ENCODE measurements around the gene RAB44.

The RAB44 gene

DNA sequence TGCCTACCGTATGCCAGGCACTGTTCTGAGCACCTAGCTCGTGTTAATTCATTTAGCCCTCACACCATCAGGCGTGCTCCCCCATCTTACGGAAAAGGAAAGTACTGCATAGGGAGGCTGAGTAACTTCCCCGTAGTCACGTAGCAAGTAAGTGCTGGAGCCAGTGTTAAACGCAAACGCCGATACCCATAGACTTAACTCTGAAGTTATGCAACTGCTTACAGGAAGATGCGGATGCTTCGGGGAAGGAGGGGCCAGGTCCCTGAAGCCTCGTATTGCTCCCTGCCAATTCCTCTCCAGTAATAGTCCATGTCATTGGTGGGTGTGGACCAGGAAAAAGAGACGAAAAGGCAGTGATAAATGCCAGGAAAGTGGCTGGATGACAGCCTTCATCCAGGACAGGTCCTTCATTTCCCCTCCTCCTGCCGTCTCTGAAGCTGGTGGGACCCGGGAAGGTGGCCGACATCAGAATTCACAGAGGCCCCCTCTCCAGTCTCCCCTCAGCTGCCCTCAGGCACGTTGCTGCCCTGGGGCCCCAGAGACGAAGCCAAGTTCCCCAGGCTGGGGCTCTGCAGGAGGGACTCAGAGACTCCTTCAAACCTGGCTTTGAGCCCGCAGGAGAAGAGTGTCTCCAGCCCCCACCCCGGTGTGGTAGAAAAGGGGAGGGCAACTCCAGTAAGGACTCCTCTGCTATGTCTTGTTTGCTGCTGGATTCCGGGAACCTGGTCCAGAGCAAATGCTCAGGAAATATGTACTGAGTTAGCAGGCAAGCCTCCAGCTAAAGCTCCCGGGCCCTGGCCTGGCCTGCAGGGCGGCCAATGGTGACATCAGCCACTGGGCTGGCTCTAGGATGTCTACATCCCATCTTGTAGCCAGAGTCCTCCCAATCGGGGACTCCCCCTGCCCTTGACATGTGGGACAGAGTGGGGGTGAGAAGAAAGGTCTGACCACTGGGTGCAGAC, 37.8 kb downstream of the RAB44 start:
- no peak for DNase-seq

DNA sequence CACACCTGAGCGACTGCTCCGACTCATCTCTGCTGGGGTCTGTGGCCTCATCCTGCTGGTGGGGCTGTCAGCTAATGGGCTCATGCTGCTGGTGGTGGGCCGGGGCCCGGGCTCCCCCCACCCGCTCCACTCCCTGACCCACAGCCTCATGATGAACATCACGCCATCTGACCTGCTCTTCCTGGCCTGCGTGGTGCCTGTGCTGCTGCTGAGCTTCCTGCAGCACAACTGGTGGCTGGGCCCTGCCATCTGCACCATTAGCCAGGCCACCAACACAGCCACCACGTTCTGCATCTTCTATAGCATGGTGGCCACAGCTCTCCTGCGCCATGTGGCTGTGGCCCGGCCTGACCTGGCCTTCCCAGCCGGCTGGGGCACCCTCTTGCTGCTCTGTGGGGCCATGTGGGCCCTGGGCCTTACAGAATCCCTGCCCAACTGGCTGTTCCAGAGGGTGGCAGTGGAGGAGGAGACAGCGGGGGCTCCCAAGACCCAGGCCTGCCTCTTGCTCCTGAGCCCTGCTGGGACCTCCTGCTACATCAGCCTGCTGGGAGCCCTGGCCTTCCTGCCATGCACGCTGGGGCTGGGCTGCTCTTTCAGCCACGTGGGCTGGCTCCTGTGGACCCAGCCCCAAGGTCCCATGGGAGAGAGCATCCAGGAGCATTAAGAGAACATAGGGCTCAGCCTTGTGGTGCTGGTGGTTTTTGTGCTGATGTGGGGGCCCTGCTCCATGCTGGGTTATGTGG, 39.6 kb downstream of the RAB44 start:
- no peak for DNase-seq

DNA sequence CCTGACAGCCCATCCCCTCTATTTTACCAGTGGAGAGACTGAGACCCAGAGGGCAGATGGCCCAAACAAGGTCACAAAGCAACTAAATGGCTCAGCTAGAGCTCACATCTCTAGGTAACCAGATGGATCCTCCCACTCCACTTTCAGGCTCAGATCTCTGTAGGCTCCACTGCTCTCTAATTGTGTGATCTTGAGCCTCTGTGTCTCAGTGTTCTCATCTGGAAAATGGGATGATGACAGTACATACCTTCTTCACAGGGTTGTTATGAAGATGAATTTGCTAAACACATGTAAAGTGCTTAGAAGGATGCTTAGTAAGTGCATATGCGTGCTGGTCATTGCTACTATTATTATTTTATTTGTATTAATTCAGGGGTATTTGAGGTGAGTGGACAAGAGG, 40.5 kb downstream of the RAB44 start:
- DNase-seq = no peak

DNA sequence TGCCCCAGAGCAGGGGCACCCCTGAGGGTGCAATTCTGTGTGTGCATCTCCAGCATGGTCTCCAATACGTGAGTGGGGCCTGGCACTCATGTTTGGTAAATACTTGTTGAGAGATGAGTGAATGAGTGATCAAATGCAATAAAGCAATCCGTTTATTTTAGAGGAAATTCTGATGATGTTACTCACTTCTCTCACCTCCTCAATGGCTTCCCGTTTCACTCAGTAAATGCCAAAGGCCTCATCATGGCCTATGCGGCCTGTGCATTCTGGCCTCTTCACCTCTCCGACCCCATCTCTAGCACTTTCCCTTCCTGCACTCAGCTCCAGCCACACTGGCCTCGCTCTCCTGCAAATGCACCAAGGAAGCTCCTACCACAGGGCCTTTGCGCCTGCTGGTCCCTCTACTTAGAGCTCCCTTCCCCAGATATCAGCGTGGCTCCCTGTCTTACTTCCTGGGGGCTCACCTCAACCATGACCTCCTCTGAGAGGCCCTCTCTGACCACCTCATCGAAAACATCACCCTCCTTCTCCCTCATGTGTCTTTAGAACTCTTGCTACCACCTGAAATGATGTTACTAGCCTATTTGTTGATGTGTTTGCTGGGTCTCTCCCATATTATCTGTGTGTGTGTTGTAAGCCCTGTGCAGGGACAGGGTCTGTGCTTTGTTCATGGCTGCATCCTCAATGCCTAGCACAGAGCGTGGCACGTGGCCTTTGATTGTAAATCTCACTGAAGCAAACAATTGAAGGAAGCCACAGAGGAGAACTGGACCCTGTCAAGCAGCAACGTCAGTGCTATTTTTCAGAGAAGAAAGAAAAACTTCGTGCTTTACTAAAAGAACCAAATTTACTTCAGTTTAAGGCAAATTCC, 42.6 kb downstream of the RAB44 start:
- no peak for DNase-seq

DNA sequence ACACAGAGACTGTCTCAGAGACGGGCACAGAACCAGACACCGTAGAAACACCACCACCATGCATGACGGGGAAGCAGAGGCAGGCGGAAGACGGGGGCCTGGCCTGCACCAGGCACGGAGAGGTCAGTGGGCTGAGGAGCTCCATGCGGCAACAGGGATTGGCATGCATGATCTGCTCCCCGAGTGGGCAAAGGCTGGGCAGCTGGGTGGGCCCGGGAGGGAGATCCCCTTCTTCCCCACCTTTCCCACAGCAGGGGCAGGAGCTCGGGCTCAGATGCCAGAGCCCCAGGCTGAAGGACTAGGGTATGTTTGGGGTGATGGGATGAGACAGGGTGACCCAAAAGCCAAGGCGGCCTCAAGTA, 43.2 kb downstream of the RAB44 start:
- DNase-seq = no peak

DNA sequence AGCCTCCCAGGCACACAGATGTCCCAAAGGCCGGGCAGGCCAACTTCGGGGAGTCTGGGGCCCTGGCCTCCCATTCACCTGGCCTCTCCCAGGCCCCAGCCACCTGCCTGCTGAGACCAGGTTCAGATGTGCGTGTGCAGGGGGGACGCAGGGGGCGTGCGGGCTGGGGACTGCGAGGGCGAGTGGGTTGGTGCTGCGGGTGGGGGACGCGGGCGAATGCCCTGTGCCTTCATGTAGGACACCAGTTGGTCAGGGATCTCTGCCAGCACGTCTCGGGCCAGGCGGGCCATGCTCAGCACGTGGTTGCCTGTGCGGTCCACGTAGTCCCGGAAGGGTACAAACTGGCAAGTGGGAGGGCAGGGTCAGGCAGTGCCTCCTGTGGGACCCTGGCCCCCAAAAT, 44.5 kb downstream of the RAB44 start:
- no peak for DNase-seq

DNA sequence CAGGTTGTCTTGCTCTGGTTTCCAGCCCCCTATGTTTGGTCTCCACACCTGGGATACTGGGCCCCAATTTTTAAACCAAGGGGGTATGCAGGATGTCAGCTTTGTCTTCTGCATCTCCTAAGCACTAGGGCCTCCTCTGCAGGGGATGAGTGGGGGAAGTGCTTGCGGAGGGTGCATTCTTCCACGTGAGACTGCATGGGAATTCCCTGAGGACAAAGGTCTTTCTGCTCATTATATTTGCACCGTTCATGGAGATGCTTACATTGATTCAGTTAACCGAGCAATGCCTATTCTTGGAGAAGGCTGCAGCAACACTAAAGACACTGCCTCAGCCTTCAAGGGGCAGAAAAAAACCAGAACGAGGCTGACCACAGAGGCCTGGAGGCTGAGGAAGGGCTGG, 45.4 kb downstream of the RAB44 start:
- no peak for DNase-seq

DNA sequence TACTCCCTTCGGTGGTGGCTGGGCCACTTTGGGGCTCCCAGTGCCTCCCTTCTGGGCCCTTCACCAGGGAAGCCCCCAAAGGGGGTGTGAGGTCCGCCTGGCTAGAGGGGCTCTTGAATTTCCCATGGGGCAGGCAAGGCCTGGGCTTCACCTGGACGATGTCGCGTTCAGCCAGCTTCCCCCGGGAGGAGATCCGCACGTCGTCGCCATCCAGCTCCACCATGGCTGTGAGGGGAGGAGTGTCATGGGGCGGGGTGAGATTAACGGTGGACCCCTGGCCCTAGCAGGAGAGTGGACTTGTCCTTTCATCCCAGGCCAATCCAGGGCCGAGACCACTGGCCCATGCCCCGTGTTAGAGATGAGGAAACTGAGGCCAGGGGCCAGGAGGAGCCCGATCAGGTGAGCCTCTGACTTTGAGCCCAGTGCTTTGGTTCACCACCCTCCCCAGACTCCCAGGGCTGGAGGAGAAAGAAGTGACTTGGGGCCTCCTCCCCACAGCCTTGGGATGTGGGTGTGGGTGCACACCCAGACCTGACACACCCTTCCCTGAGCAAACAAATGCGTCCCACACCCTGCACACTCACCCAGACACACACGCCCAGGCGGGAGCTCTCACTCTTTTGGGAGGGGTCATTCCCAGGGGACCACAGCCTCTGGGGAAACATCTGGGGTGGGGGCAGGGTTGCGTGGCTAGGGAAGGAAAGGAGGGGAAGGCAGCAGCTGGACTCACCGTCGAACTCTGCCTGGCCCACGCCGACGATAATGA, 46.1 kb downstream of the RAB44 start:
- DNase-seq = no peak

DNA sequence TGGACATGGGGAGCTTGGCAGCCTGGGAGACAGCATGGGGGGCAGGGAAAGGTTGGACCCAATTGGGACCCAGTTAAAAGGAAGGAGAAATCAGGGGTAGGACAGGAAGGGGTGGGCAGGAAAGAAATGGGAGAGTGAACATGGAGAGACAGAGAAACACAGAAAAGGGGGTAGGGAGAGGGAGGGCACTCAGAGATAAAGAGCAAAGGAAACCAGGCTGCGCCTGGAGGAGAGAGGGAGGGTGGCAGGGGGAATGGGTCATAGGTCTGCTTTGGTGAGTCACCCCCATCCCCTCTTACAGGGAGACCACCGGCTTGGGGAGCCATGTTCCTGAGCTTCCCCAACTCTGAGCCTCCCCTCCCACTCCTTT, 46.7 kb downstream of the RAB44 start:
- DNase-seq = no peak

DNA sequence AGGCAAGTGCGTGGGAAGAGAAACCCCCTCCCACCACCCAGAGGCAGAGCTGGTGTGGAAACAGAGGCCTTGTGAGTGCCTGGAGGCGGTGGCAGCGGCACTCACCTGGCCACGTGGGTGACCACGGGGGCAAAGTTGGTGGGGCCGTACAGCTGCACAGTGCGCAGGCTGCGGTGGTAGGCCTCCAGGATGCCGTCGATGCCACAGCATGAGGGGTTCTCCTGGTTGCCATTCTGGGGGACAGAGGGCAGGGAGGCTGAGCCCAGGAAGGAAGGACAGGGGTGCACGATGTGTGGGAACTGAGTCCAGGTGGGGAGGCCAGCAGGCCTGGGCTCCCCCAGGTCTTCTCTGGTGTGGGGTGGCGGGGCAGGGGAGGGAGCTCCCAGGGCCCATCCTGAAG, 47.7 kb downstream of the RAB44 start:
- DNase-seq = no peak

DNA sequence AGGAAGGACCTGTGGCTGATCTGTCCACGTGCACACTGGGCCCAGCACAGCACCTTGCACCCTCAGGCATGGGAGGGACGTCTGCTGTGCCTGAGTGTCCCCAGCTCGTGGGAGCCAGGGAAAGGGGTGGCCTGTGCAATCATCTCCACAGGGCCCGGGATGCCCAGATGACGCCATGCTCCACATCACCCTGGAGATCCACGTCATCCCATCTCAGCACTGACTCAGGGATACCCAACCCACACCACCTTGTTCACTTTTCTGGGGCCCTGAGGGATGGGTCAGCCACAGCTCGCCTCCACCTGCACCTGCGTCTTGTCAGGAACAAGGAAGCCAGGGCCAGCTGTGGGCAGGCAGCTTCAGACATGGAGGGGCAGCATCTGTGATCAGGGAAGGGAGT, 48.2 kb downstream of the RAB44 start:
- no peak for DNase-seq

DNA sequence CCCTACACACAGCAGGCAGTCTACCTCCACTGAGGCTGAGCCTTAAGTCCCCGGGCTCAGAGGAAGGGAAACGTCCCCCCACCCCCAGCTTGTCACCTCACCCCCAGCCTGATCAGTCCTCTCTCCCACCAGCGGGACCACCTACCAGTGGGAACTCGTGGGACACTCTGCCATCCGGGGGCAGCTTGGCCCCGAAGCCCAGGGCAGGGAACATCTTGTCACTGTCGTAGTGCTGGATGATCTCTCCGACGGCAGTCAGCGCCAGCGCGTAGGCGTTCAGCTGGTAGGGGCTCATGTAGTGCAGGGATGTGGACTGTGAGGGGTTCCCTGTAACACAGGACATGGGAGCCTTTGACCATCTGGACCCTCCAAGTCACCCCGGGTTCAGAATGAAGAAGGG, 48.6 kb downstream of the RAB44 start:
- no peak for DNase-seq

DNA sequence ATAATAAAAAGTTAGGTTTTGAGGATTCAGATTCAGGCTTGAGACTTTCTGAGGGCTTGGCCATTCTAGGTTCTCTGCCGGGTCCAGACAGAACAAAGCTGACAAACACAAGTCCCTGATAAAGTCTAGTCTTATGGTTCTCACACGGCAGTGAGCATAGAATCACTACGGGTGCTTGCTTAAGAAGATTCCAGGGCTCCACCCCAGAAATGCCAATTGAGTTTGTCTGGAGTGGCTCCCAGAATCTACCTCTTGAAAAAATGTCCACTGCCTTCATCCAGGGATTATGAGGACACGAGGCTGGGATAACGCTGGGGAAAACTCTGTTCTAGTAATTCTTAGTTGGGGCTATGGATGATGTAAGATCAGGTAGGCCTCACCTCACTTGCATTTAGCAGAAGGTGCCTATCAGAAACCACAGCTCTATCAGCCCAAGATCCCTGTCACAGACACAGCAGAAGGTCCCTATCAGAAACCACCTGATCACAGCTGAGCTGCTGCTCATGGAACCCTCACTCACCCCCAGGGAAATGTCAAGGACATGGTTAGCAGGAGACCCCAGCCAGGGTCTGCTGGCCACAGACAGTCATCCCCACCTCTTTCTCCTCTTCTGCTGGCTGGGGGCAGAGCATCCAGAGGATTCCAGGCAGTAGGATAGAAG, 52.3 kb downstream of the RAB44 start:
- DNase-seq = no peak

DNA sequence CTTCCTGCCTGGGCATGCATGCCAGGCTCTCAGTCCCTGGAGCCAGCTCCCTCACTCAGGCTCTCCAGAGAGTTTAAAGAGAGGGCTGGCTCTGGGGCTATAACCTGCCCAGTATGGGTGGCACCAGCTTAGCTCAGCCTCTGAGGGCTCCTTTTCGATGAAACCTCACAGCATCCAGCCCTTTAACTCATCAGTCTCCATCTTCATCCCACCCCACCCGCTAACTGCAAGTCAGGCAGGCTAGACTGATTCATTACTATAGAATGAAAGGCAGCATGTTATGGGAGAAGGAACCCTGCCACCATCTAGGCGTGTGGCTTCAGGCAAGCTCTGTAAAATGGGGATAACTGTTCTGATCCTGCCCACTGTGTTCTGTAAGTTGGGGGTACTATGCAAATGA, 53.5 kb downstream of the RAB44 start:
- no peak for DNase-seq

DNA sequence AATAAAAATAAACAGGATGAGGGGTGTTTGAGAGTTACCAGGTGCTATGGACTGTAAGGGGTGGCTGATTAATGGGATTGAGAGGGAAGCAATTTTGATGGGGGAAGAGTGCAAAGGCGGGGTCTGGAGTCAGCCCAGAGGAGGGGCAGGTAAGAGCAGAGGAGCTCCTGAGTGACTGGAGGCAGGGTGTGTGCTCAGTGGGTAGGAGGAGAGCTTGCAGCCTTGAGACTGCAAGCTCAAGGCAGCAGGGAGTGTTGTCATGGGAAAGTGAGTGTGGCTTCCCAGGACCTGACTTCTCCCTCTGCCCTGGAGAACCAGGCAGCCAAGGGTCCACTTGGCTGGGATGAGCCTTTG, 54.2 kb downstream of the RAB44 start:
- DNase-seq = no peak

DNA sequence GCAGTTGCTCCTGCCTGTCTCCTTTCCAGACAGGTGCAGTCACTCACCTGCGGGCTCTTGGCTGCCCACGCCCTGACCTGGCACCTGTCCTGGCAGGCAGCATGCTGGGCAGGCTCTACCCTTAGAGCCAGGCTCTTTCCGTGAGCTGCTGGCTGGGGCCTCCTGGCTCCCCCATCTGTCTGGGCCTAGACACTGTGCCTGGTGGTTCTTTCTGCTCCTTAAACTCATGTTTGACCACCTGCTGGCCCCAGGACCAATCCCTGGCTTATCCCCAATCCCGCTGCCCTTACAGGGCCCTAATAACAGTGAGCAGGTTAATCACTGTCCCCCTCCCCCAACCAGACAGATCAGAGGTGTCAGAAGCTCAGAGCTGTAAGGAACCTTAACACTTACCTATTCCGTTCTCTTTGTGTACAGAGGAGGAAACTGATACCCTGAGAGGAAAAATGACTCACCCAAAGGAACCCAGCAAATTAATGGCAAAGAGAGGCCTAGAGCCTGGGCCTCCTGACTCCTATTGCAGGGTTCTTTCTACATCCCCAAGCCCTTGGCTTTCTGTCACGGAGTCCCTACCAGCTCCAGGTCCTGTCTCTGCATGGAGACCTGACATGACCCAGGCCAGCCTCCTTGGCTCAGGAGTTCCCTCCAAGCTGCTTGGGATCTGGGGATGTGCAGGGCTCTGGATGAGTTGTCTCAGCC, 54.7 kb downstream of the RAB44 start:
- DNase-seq = no peak

DNA sequence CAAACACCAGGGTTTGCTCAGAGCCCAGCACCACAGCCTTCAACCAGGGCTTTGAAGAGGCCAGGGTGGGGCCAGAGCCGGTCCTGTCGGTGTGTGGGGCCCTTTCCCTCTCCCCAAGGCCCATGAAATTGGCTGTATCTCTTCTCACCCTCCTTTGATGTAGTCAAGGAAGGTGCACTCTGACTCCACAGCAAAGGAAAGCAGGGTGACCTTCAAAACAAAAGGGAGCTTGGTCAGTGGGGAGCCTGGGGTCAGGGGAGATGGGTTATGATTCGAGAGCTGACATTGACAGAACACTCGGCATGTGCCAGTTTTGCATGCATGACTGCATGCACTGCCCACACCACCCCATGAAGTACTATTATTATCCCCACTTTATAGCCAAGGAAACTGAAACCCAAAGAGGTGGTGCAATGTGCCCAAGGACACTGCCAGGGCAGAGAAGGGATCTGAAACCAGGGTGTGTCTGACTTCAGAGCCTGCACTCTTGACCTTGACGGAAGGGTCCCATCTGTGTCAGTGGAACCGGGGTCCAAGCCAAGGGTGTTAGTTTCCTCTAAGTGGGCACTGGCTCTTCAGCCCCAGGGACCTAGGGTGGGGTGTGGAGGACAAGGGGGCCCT, 55.4 kb downstream of the RAB44 start:
- no peak for DNase-seq

DNA sequence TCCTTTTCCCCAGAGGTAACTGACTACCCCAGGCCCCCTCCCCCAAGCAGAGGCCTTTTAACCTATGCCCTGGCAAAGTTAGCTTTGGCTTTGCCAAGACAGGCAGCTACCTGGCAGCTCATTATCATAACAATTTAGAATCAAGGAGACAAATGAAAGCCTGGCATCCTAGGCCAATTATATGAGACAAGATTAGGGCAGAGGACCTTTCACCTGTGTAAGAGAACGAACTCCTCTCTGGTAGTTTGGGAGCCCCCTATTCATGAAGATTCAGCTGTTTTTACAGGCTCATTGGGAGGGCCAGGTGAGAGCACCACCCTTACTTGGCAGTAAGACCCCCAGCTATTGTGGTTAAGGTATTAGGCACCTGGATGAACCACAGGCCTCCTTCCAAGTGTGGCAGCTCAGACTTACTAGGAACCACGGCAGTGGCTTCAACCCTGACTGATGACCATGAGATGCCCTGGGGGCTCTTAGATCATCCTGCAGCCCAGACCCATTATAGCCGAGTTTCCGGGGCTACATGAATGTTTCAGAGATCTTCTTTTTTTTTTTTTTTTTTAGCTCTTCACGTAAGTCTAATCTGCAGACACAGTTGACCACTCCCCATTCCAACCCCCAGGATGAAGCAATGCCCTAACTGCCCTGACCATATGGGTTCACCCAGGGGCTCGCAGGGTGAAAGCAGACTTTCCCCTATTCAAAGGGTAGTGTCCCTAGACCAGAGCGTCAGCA, 56.2 kb downstream of the RAB44 start:
- no peak for DNase-seq

DNA sequence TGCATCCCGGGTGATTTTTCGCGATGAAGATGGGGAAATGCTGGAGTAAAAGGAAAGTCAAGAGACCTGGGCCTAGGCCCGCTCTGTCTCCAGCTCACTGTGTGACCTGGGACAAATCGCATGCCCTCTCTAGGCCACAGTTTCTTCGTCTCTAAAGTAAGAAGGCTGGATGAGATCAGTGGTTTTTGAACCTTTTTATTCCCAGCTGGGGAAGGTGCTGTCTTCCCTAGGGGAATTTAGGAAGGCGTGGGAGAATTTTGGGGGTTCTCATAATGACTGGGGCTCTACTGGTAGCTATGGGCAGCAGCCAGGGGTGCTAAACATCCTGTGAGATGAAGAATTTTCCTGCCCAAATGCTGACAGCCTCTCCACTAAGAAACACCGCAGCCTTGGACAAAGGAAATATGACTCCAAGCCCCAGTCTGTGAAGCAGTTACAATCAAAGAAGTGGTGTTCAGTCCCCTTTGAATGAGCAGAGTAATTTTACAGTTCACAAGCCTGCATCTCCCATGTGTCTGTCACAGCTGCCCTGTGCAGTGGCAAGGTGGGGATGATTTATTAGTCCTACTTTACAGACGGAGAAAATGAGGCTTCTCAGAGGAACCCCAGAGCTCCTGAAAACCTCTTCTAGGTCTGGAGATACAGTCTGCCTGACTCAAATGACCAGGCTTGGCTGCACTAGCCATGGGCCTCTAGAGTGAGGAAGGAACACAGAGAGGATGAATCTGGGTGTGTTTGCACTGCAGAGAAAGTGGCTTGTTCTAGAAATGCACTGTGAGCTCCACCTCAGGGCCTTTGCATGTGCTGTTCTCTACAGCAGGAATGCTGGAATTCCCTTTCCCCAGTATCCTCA, 57.2 kb downstream of the RAB44 start:
- no peak for DNase-seq
